Keratinocyte (primary cell): ENCODE data around the gene RBP5.

ENCODE experiments used
- CTCF ChIP-seq, 3 experiments: IDR thresholded peaks in 1 of 3; conservative IDR thresholded peaks in 1 of 3; optimal IDR thresholded peaks in 1 of 3; 2 replicates in 2 of 3; 3 replicates in 1 of 3; pipeline versions ENCODE3 to v1.5.1; 2011; ENCODE audit warnings: low read length in 3 of 3, mild to moderate bottlenecking in 3 of 3, moderate library complexity in 2 of 3, control low read depth in 1 of 3, inconsistent platforms in 1 of 3; ENCODE audit not compliant: insufficient read depth in 2 of 3; ENCODE audit errors: extremely low read depth in 1 of 3
- EZH2 ChIP-seq: IDR thresholded peaks from one replicate; pipeline ENCODE4 v1.6.1; 2012; ENCODE audit warnings: inconsistent platforms, mild to moderate bottlenecking, low read length, moderate library complexity

DNA sequence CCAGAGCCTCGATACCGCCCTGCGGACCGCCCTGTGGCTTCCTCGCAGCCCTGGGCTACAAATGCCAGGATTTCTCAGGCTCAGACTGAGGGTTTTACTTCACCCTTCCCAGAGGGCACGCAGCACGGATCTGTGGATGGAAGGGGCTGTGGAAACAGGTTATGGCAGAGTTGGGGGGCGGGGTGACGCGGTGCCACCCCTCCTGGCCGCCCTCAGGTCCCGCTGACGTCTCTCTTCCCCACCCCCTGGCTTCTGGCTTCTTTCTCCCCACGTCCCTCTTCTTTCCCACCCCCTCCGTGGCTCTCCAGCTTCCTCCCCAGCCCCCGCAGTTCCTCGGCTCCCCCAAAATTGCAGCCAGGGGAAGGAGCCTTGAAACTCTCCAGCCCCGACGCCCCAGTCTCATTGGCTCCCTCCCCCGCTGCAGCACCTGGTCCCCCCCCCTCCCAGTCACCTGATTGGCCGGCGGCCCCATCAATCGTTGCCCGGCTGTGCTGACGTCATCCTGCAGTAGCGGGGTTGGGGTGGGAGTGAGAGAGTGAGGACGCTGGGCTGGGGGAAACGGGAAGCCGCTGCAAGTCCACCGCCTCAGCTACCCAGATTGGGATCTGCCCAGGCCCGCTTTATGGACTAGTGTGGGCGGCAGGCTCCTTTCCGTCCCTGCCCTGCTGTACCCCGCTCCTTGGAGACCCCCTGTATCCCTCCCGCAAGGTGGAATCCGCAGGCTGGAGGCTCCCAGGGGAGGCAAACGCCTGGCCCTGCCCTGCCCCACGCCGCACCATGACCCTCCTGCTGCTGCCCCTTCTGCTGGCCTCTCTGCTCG lies 1.4 kb upstream of the RBP5 start, which contains the start of gene CLSTN3:
- TF ChIP-seq CTCF (optimal IDR thresholded peaks at IDR 0.05 in 1 of 3, IDR thresholded peaks at IDR 0.05 in 1 of 3, conservative IDR thresholded peaks at IDR 0.05 in 1 of 3; ENCODE audit: extremely low read depth in 1 of 3, insufficient read depth in 2 of 3, low read length in 3 of 3) = no peak
- no peak for TF ChIP-seq EZH2
